NCI-H345 treated with DMSO at 0.1 percent for 48 hours (cell line): Measurements from ENCODE around the gene ESPL1.

Source experiments
- DNase-seq: peaks from one replicate; lab custom pipeline; 2025; ENCODE audit not compliant: unreplicated experiment; lab: John Stamatoyannopoulos, UW

ESPL1 gene

GRCh38 chr12:53230108-53230845 is 37.8 kb upstream of the ESPL1 start:
- no peak for DNase-seq

- DNase-seq = no peak
Measured at GRCh38 chr12:53231671-53231920, 36.5 kb upstream of the ESPL1 start.

GRCh38 chr12:53231921-53232645 is 36.0 kb upstream of the ESPL1 start, which contains the start of gene RARG:
Gene RARG, minus strand, starts transcription at chr12:53232209. Its CDS starts 4,664 bp downstream, at chr12:53227545.
- no peak for DNase-seq

GRCh38 chr12:53232646-53233461 is 35.2 kb upstream of the ESPL1 start:
- no peak for DNase-seq

- no peak for DNase-seq
Measured at GRCh38 chr12:53233671-53234121, 34.4 kb upstream of the ESPL1 start.

- no peak for DNase-seq
Measured at GRCh38 chr12:53234271-53234914, 33.7 kb upstream of the ESPL1 start.

- no peak for DNase-seq
Measured at GRCh38 chr12:53235164-53235563, 32.9 kb upstream of the ESPL1 start.

GRCh38 chr12:53235742-53236442 is 32.2 kb upstream of the ESPL1 start:
- no peak for DNase-seq

GRCh38 chr12:53236443-53237111 is 31.5 kb upstream of the ESPL1 start:
- no peak for DNase-seq

- DNase-seq = no peak
Measured at GRCh38 chr12:53239643-53240258, 28.3 kb upstream of the ESPL1 start.

GRCh38 chr12:53241623-53242412 is 26.3 kb upstream of the ESPL1 start:
- DNase-seq = no peak

- no peak for DNase-seq
Measured at GRCh38 chr12:53244337-53244736, 23.8 kb upstream of the ESPL1 start.

GRCh38 chr12:53245286-53245685 is 22.8 kb upstream of the ESPL1 start:
- DNase-seq = no peak

GRCh38 chr12:53251477-53252348 is 16.4 kb upstream of the ESPL1 start:
- DNase-seq = peak; percentile 35

GRCh38 chr12:53252349-53252916 is 15.7 kb upstream of the ESPL1 start:
- no peak for DNase-seq

- DNase-seq = no peak
Measured at GRCh38 chr12:53253298-53253697, 14.8 kb upstream of the ESPL1 start.

- no peak for DNase-seq
Measured at GRCh38 chr12:53254816-53255545, 13.1 kb upstream of the ESPL1 start.
